ENCODE measurements around the gene PTPRJ. TPM values are rescaled to one million over a fixed set of nuclear protein-coding genes. Genes with fewer than 3 reads are reported as not detected.

Gene PTPRJ
- total and polyA plus RNA-seq, 8 donors: 12.6 to 63.5 (median 16.6) TPM

DNA sequence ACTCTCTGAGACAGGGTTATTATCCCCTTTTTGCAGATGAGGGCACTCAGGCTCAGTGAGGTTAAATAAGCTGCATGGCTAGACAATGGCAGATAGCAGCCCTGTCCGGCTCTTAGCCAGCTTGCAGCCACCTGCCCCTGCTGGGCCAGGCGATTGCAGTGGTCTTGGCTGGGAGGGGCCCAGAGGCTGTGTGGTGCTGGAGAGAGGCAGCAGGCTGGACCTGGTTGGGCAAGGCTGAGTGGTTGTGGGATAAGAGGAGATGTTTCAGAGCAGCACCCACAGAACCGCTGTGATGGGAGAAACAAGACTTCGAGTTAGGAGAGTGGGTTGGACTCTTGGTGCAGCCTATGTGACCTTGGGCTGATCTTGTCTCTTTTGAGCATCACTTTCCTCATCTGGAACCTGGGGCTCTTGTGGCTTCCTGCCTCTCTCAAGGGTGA lies 25.5 kb downstream of the PTPRJ start:
- no peaks in the 10 kb centered on the region for H3K36me3 ChIP-seq
- no peak overlapping the region for H3K4me3 ChIP-seq
- no peak for DNase-seq
- intact Hi-C loops (cut with DNase I): no loop called here
- TF ChIP-seq, protein P1, sequence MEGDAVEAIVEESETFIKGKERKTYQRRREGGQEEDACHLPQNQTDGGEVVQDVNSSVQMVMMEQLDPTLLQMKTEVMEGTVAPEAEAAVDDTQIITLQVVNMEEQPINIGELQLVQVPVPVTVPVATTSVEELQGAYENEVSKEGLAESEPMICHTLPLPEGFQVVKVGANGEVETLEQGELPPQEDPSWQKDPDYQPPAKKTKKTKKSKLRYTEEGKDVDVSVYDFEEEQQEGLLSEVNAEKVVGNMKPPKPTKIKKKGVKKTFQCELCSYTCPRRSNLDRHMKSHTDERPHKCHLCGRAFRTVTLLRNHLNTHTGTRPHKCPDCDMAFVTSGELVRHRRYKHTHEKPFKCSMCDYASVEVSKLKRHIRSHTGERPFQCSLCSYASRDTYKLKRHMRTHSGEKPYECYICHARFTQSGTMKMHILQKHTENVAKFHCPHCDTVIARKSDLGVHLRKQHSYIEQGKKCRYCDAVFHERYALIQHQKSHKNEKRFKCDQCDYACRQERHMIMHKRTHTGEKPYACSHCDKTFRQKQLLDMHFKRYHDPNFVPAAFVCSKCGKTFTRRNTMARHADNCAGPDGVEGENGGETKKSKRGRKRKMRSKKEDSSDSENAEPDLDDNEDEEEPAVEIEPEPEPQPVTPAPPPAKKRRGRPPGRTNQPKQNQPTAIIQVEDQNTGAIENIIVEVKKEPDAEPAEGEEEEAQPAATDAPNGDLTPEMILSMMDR (IDR thresholded peaks at IDR 0.05): no peak
- peak overlapping the region in 1 of 2 donors; percentile 85 for H3K27ac ChIP-seq
- H3K27me3 ChIP-seq: no peaks in the 10 kb centered on the region
- no peaks in the 10 kb centered on the region for H3K9me3 ChIP-seq
- no peak for ATAC-seq
- peaks cover 8 to 98% of the 10 kb centered on the region in 2 donors for H3K4me1 ChIP-seq

DNA sequence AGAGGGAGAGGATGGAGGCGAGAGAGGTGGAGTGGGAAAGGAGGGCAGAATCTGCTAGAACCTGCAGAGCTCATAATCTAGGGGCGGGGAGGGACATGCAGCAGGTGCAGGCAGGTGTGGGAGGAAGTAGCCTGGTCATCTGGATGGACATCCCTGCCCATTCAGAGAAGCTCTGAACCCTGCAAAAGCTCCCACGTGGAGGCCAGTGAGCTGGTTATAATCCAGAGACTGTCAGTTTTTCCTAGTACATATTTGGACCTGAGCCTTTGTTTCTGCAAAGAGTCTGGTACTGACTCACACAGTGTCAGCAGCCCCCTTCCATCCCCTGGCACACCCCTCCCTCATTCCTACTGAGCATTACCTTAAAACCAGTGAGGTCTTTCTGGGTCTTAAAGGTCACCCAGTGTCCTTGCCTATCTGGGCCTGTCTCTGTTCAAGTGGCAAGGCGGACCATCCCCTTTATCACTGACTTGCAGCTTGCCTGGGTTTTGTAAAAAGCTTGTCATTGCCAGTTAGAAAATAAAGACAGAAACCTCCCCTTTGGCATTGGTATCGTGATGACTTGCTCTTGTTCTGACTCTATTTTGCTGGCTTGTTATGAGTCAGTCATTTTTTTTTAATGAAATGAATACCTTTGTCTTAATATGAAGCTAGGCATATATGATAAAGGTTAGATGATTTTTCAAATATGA lies 26.1 kb downstream of the PTPRJ start:
- H3K9me3 ChIP-seq: no peaks in the 10 kb centered on the region
- DNase-seq (no peak), ATAC-seq (peak; percentile 17)
- H3K4me3 ChIP-seq: no peak overlapping the region
- TF ChIP-seq, protein P1 (IDR thresholded peaks at IDR 0.05): no peak
- peaks cover 8 to 100% of the 10 kb centered on the region in 2 donors for H3K4me1 ChIP-seq
- intact Hi-C loops (cut with DNase I): no loop called here
- H3K36me3 ChIP-seq: no peaks in the 10 kb centered on the region
- peak overlapping the region in 1 of 2 donors; percentile 85 for H3K27ac ChIP-seq
- no peaks in the 10 kb centered on the region for H3K27me3 ChIP-seq

DNA sequence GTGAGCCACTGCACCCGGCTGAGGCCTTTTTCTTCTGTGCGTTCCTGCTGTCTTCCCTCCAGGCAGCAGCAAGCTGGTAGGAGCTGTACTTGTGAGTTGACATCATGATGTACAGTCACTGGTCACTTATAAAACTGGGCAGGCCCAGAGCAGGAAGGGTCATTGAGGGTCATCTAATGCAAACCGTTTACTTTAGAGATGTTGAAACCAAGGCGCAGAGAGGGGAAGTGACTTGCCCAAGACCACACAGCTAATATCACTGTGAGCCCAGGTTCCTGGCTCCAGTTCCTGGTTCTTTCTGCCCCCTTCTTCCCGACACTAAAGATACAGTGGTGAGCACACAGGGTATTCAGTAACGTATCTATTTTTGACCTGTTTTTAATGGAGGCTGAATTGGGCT lies 27.3 kb downstream of the PTPRJ start:
- peak overlapping the region in 1 of 2 donors; percentile 0 for H3K4me3 ChIP-seq
- TF ChIP-seq, protein P1 (IDR thresholded peaks at IDR 0.05): no peak
- intact Hi-C loops (cut with DNase I): no loop called here
- peak in 1 of 4 donors; percentile 50 for DNase-seq
- H3K36me3 ChIP-seq: no peaks in the 10 kb centered on the region
- H3K4me1 ChIP-seq: peaks cover 8 to 100% of the 10 kb centered on the region in 2 donors
- H3K9me3 ChIP-seq: no peaks in the 10 kb centered on the region
- peak overlapping the region in 1 of 2 donors; percentile 85 for H3K27ac ChIP-seq
- H3K27me3 ChIP-seq: no peaks in the 10 kb centered on the region
- peak; percentile 68 for ATAC-seq

DNA sequence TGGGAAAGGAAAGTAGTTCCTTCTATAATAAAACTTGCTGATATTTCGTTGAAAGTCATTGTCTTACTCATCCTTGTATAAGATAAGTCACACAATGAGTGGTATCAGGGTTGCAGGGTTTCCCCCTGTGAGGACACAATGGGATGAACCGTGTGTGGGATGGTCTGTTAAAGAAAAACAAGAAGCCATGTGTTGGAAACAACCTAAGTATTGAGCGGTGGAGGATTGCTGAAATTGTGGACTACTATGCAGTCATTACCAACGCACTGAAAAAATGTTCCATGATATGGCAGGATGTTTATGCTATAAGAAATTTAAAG lies 28.6 kb downstream of the PTPRJ start:
- peak overlapping the region in 1 of 2 donors; percentile 85 for H3K27ac ChIP-seq
- no peaks in the 10 kb centered on the region for H3K27me3 ChIP-seq
- intact Hi-C loops (cut with DNase I): no loop called here
- TF ChIP-seq, protein P1 (IDR thresholded peaks at IDR 0.05): no peak
- peaks cover 15 to 100% of the 10 kb centered on the region in 2 donors for H3K4me1 ChIP-seq
- no peaks in the 10 kb centered on the region for H3K9me3 ChIP-seq
- DNase-seq (no peak), ATAC-seq (no peak)
- no peak overlapping the region for H3K4me3 ChIP-seq
- H3K36me3 ChIP-seq: no peaks in the 10 kb centered on the region

DNA sequence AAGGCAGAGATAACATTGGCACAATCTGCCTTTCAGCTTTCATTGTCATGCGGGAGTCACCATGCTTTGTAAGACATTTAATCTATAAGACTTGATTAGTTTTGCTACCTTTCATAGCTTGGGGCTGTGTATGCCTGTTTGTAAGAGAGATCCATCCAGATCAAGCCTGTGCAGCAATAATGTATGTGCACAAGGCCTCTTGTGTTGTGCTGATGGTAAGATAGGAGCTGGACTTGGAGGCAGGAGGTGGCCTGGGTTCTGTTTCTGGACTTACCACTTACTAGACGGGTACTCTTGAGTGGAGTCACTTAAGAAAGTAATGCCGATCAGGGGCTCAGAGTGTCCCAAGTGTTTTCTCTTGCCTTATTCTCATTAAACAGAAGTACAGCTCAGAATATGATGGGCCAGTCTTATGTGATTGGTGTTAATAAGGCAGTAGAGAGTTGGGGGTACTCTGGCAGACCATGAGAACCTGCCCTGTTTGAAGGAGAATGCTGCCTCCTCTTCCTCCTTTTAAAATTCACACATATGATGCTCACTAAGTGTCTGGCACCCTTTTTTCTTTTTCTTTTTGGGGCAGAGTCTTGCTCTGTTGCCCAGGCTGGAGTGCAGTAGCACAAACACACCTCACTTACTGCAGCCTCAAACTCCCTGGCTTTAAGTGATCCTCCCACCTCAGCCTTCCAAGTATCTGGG lies 30.9 kb downstream of the PTPRJ start:
- intact Hi-C loops (cut with DNase I): no loop called here
- Histone ChIP-seq H3K27me3 (no peaks in the 10 kb centered on the region), H3K9me3 (no peaks in the 10 kb centered on the region), H3K27ac (peak overlapping the region in 1 of 2 donors; percentile 75), H3K4me3 (no peak overlapping the region), H3K36me3 (no peaks in the 10 kb centered on the region), H3K4me1 (peaks cover 7 to 100% of the 10 kb centered on the region in 2 donors)
- TF ChIP-seq, protein P1 (IDR thresholded peaks at IDR 0.05): no peak
- ATAC-seq: no peak
- no peak for DNase-seq
